K562 (cell line): Measurements from ENCODE around the gene SCUBE2. TPM values are rescaled to one million over a fixed set of nuclear protein-coding genes. Genes with fewer than 3 reads are reported as not detected.

Source experiments
- EP300 ChIP-seq: IDR thresholded peaks from 2 replicates; pipeline ENCODE4 v1.6.1; 2012; ENCODE audit warnings: low read length, improper control_type of control experiment
- HMG20A ChIP-seq: fragments of 450-650 bp; formaldehyde crosslinking; conservative IDR thresholded peaks from 2 replicates; pipeline ENCODE4 v1.4.0; 2020; ENCODE audit warnings: mild to moderate bottlenecking, mixed read lengths
- ZSCAN32 ChIP-seq: fragments of 450-650 bp; formaldehyde crosslinking; IDR thresholded peaks from 2 replicates; pipeline ENCODE4 v1.4.0; 2020; ENCODE audit warnings: mild to moderate bottlenecking, moderate library complexity
- polyA plus RNA-seq, 8 experiments: library from polyadenylated mRNA; depleted of rRNA in 4 of 8; stranded (reverse) in 5 of 8; unstranded in 3 of 8; fragments of >200 nt; fragmentation: Nextera tagmentation in 2 of 8; fragmentation: Illumina TruSeq in 1 of 8; extraction: Ambion mirVana in 2 of 8; extraction: Trizol in 1 of 8; gene quantifications; 2 replicates each; pipeline versions ENCODE4 v1.2.1 to v1.2.3, GENCODE V29; 2011 to 2014; ENCODE audit warnings: inconsistent platforms in 1 of 8, missing spikeins in 1 of 8
- total RNA-seq, 7 experiments: library from RNA; depleted of rRNA in 6 of 7; stranded (reverse); fragments of >200 nt in 6 of 7; fragmentation: Illumina TruSeq in 2 of 7; extraction: Trizol in 2 of 7; gene quantifications; 2 replicates each; pipeline versions ENCODE4 v1.2.1 to v1.2.3, GENCODE V29; 2011 to 2021; ENCODE audit warnings: low replicate concordance in 1 of 7
- TF ChIP-seq, protein P1 (sequence below): fragments of 450-650 bp; IDR thresholded peaks from 2 replicates; pipeline ENCODE4 v1.6.1; 2016; ENCODE audit warnings: mild to moderate bottlenecking, moderate library complexity

SCUBE2 gene
- total and polyA plus RNA-seq, 9 of the 15 experiments (the other 6 are each of a cell fraction or from before 2014, with no cell fraction given): 0.06 to 0.40 (median 0.07) TPM; not detected in 6

DNA sequence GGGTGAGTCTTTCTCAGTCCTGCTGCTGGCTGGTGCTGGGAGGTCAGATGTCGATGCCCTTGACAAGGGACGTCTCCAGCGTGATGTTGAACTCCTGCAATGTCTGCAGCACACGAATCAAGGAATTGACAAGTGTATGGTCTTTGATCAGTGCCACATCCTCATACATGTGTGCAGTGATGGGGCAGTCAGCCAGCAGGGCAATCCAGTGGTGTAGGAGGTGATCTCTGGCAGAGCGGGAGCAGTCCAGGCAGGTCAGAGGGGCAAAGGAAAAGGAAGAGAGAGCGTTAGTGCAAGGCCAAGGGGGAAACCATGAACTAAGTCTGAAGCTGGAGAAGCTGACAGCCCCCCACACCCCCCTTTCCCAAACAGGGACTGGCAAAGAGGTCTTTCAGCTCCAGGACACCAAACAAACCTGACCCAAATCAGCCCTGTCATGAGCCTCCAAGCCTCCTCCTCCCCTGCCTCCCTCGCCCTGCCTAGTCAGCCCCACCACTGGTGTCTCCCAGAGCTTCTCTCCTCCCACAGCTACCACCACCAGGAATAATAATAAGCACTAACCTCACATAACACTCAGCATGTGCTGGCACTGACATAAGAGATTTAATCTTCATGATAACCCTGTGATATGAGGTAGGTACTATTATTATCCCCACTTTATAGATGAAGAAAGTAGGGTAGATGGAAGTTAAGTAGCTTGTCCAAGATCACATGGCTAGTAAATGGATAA, 48.4 kb upstream of the SCUBE2 start (continued):
- TF ChIP-seq, protein P1, sequence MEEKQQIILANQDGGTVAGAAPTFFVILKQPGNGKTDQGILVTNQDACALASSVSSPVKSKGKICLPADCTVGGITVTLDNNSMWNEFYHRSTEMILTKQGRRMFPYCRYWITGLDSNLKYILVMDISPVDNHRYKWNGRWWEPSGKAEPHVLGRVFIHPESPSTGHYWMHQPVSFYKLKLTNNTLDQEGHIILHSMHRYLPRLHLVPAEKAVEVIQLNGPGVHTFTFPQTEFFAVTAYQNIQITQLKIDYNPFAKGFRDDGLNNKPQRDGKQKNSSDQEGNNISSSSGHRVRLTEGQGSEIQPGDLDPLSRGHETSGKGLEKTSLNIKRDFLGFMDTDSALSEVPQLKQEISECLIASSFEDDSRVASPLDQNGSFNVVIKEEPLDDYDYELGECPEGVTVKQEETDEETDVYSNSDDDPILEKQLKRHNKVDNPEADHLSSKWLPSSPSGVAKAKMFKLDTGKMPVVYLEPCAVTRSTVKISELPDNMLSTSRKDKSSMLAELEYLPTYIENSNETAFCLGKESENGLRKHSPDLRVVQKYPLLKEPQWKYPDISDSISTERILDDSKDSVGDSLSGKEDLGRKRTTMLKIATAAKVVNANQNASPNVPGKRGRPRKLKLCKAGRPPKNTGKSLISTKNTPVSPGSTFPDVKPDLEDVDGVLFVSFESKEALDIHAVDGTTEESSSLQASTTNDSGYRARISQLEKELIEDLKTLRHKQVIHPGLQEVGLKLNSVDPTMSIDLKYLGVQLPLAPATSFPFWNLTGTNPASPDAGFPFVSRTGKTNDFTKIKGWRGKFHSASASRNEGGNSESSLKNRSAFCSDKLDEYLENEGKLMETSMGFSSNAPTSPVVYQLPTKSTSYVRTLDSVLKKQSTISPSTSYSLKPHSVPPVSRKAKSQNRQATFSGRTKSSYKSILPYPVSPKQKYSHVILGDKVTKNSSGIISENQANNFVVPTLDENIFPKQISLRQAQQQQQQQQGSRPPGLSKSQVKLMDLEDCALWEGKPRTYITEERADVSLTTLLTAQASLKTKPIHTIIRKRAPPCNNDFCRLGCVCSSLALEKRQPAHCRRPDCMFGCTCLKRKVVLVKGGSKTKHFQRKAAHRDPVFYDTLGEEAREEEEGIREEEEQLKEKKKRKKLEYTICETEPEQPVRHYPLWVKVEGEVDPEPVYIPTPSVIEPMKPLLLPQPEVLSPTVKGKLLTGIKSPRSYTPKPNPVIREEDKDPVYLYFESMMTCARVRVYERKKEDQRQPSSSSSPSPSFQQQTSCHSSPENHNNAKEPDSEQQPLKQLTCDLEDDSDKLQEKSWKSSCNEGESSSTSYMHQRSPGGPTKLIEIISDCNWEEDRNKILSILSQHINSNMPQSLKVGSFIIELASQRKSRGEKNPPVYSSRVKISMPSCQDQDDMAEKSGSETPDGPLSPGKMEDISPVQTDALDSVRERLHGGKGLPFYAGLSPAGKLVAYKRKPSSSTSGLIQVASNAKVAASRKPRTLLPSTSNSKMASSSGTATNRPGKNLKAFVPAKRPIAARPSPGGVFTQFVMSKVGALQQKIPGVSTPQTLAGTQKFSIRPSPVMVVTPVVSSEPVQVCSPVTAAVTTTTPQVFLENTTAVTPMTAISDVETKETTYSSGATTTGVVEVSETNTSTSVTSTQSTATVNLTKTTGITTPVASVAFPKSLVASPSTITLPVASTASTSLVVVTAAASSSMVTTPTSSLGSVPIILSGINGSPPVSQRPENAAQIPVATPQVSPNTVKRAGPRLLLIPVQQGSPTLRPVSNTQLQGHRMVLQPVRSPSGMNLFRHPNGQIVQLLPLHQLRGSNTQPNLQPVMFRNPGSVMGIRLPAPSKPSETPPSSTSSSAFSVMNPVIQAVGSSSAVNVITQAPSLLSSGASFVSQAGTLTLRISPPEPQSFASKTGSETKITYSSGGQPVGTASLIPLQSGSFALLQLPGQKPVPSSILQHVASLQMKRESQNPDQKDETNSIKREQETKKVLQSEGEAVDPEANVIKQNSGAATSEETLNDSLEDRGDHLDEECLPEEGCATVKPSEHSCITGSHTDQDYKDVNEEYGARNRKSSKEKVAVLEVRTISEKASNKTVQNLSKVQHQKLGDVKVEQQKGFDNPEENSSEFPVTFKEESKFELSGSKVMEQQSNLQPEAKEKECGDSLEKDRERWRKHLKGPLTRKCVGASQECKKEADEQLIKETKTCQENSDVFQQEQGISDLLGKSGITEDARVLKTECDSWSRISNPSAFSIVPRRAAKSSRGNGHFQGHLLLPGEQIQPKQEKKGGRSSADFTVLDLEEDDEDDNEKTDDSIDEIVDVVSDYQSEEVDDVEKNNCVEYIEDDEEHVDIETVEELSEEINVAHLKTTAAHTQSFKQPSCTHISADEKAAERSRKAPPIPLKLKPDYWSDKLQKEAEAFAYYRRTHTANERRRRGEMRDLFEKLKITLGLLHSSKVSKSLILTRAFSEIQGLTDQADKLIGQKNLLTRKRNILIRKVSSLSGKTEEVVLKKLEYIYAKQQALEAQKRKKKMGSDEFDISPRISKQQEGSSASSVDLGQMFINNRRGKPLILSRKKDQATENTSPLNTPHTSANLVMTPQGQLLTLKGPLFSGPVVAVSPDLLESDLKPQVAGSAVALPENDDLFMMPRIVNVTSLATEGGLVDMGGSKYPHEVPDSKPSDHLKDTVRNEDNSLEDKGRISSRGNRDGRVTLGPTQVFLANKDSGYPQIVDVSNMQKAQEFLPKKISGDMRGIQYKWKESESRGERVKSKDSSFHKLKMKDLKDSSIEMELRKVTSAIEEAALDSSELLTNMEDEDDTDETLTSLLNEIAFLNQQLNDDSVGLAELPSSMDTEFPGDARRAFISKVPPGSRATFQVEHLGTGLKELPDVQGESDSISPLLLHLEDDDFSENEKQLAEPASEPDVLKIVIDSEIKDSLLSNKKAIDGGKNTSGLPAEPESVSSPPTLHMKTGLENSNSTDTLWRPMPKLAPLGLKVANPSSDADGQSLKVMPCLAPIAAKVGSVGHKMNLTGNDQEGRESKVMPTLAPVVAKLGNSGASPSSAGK: no peak
- TF ChIP-seq EP300 (no peak), ZSCAN32 (CRISPR knock-in tag) (no peak), HMG20A (no peak)
- TF ChIP-seq, all 486 proteins: peak for 0
